HepG2 (cell line): ENCODE data around the gene SLC35F6. TPM values are rescaled to one million over a fixed set of nuclear protein-coding genes. Genes with fewer than 3 reads are reported as not detected.

Source experiments
- ARID2 ChIP-seq: sonication (generic); formaldehyde crosslinking; IDR thresholded peaks from 2 replicates; pipeline ENCODE4 v1.8.1; 2022; ENCODE audit warnings: mild to moderate bottlenecking, missing genetic modification reagents, borderline replicate concordance
- BHLHE40 ChIP-seq: IDR thresholded peaks from 2 replicates; pipeline ENCODE4 v1.6.1; 2011; ENCODE audit warnings: low read length, improper control_type of control experiment
- EP300 ChIP-seq, 3 experiments: sonication (generic) in 1 of 3; formaldehyde crosslinking in 1 of 3; IDR thresholded peaks; 2 replicates each; pipeline versions ENCODE4 v1.5.1 to v1.6.1; 2011 to 2020; ENCODE audit warnings: low read depth in 2 of 3, low read length in 2 of 3, borderline replicate concordance in 1 of 3, improper control_type of control experiment in 1 of 3, mild to moderate bottlenecking in 1 of 3, missing genetic modification reagents in 1 of 3, moderate library complexity in 1 of 3
- GRHL1 ChIP-seq: sonication (generic); formaldehyde crosslinking; conservative IDR thresholded peaks from 2 replicates; pipeline ENCODE4 v1.8.0; 2022; ENCODE audit warnings: missing genetic modification reagents
- HIC2 ChIP-seq: sonication (generic); formaldehyde crosslinking; IDR thresholded peaks from 2 replicates; pipeline ENCODE4 v1.9.0; 2022; ENCODE audit warnings: low read depth, missing genetic modification reagents
- MAX ChIP-seq: IDR thresholded peaks from 2 replicates; pipeline ENCODE4 v1.6.1; 2012; ENCODE audit warnings: inconsistent platforms
- NFE2L1 ChIP-seq: sonication (generic); formaldehyde crosslinking; IDR thresholded peaks from 2 replicates; pipeline ENCODE4 v1.4.0; 2020; ENCODE audit warnings: missing genetic modification reagents, mild to moderate bottlenecking, borderline replicate concordance
- ZBTB42 ChIP-seq: sonication (generic); formaldehyde crosslinking; IDR thresholded peaks from 2 replicates; pipeline ENCODE4 v1.5.0; 2020; ENCODE audit warnings: mild to moderate bottlenecking, missing genetic modification reagents
- ZBTB7B ChIP-seq: sonication (generic); formaldehyde crosslinking; IDR thresholded peaks from 2 replicates; pipeline ENCODE4 v1.4.0; 2020; ENCODE audit warnings: missing genetic modification reagents
- ZNF362 ChIP-seq: sonication (generic); formaldehyde crosslinking; IDR thresholded peaks from 2 replicates; pipeline ENCODE4 v1.4.0; 2020; ENCODE audit warnings: missing genetic modification reagents, mild to moderate bottlenecking, borderline replicate concordance
- ZNF484 ChIP-seq: sonication (generic); formaldehyde crosslinking; IDR thresholded peaks from 2 replicates; pipeline ENCODE4 v1.5.1; 2020; ENCODE audit warnings: mild to moderate bottlenecking, low read depth, missing genetic modification reagents, borderline replicate concordance
- ZNF550 ChIP-seq: sonication (generic); formaldehyde crosslinking; IDR thresholded peaks from 2 replicates; pipeline ENCODE4 v1.4.0; 2020; ENCODE audit warnings: mild to moderate bottlenecking, missing genetic modification reagents, borderline replicate concordance
- ZNF557 ChIP-seq: sonication (generic); formaldehyde crosslinking; IDR thresholded peaks from 2 replicates; pipeline ENCODE4 v1.4.0; 2020; ENCODE audit warnings: missing genetic modification reagents
- ZNF607 ChIP-seq: sonication (generic); formaldehyde crosslinking; IDR thresholded peaks from 2 replicates; pipeline ENCODE4 v1.5.1; 2020; ENCODE audit warnings: missing genetic modification reagents, mild to moderate bottlenecking, borderline replicate concordance
- ZNF674 ChIP-seq: sonication (generic); formaldehyde crosslinking; IDR thresholded peaks from 2 replicates; pipeline ENCODE4 v1.5.0; 2020; ENCODE audit warnings: low read depth, mild to moderate bottlenecking, missing genetic modification reagents
- ZNF678 ChIP-seq: sonication (generic); formaldehyde crosslinking; IDR thresholded peaks from 2 replicates; pipeline ENCODE4 v1.4.0; 2020; ENCODE audit warnings: mild to moderate bottlenecking, missing genetic modification reagents
- ZNF75D ChIP-seq: sonication (generic); formaldehyde crosslinking; IDR thresholded peaks from 2 replicates; pipeline ENCODE4 v1.8.1; 2023; ENCODE audit warnings: missing genetic modification reagents, mild to moderate bottlenecking, borderline replicate concordance
- ZSCAN21 ChIP-seq: sonication (generic); formaldehyde crosslinking; IDR thresholded peaks from 2 replicates; pipeline ENCODE4 v1.8.0; 2022; ENCODE audit warnings: mild to moderate bottlenecking, missing genetic modification reagents, moderate library complexity, borderline replicate concordance
- polyA plus RNA-seq, 8 experiments: library from polyadenylated mRNA; depleted of rRNA in 3 of 8; stranded (reverse) in 7 of 8; unstranded in 1 of 8; fragments of >200 nt; fragmentation: Illumina TruSeq in 4 of 8; extraction: Trizol in 4 of 8; gene quantifications; 2 replicates each; pipeline versions ENCODE4 v1.2.1 to v1.2.3, GENCODE V29; 2011 to 2016; ENCODE audit warnings: low read depth in 4 of 8, missing spikeins in 1 of 8, mixed read lengths in 1 of 8; ENCODE audit not compliant: insufficient read depth in 1 of 8
- total RNA-seq, 5 experiments: library from RNA; depleted of rRNA; stranded (reverse); fragments of >200 nt; fragmentation: Illumina TruSeq; extraction: Trizol; gene quantifications; 2 replicates each; pipeline ENCODE4 v1.2.3, GENCODE V29; 2016; ENCODE audit warnings: low read depth in 1 of 5

SLC35F6 gene
- total and polyA plus RNA-seq, 2 of the 13 experiments (the other 11 are each of a cell fraction or from before 2014, with no cell fraction given) = 15.2 to 21.2 TPM

GRCh38 chr2:26735883-26736588, 28.0 kb upstream of the SLC35F6 start (continued):
- TF ChIP-seq ZBTB42 (CRISPR knock-in tag) = no peak
- no peak for TF ChIP-seq ZNF75D (CRISPR knock-in tag)
- TF ChIP-seq ZBTB7B (CRISPR knock-in tag) = peak; percentile 53; the same call in 1 of the 2 replicates
- no peak for TF ChIP-seq NFE2L1
- TF ChIP-seq ZSCAN21 (CRISPR knock-in tag) = no peak
- peak; percentile 84; the same call in 1 of the 2 replicates for TF ChIP-seq HIC2 (CRISPR knock-in tag)
- TF ChIP-seq GRHL1 (CRISPR knock-in tag) = no peak
- no peak for TF ChIP-seq ZNF607 (CRISPR knock-in tag)
- TF ChIP-seq ZNF484 (CRISPR knock-in tag) = no peak
- TF ChIP-seq ZNF678 (CRISPR knock-in tag) = no peak
- TF ChIP-seq ZNF557 = no peak
- TF ChIP-seq BHLHE40 = peak; percentile 85
- peak; percentile 64 for TF ChIP-seq MAX
- no peak for TF ChIP-seq ARID2 (CRISPR knock-in tag)
- no peak for TF ChIP-seq ZNF362 (CRISPR knock-in tag)
- TF ChIP-seq ZNF550 (CRISPR knock-in tag) = peak; percentile 15; the same call in 1 of the 2 replicates
- TF ChIP-seq EP300 (IDR thresholded peaks at IDR 0.05; ENCODE audit: low read depth in 2 of 2, low read length in 2 of 2) = peak in 1 of 2 experiments; percentile 52; a peak in 1 of 4 replicates
- TF ChIP-seq EP300 (CRISPR knock-in tag; IDR thresholded peaks at IDR 0.05; ENCODE audit: borderline replicate concordance) = no peak
- no peak for TF ChIP-seq ZNF674 (CRISPR knock-in tag)
